K562 (cell line): Measurements from ENCODE around the gene HNF4A. TPM values are rescaled to one million over a fixed set of nuclear protein-coding genes. Genes with fewer than 3 reads are reported as not detected.

ENCODE experiments used
- CBX2 ChIP-seq: fragments of 200-600 bp; sonication (generic); IDR thresholded peaks from one replicate; pipeline ENCODE4 v1.6.1; 2012; ENCODE audit warnings: mild to moderate bottlenecking, low read length, inconsistent platforms; ENCODE audit not compliant: insufficient read depth, poor library complexity, severe bottlenecking
- DMBX1 ChIP-seq: fragments of 250-450 bp; sonication (Bioruptor Pico); IDR thresholded peaks from 2 replicates; pipeline ENCODE4 v1.8.0; 2022; ENCODE audit warnings: inconsistent platforms, mild to moderate bottlenecking, moderate library complexity, borderline replicate concordance
- EP300 ChIP-seq: IDR thresholded peaks from 2 replicates; pipeline ENCODE4 v1.6.1; 2012; ENCODE audit warnings: low read length, improper control_type of control experiment
- GABPB1 ChIP-seq: sonication (generic); formaldehyde crosslinking; IDR thresholded peaks from 2 replicates; pipeline ENCODE4 v1.8.0; 2022; ENCODE audit warnings: mild to moderate bottlenecking, missing genetic modification reagents
- MCM3 ChIP-seq: fragments of 450-650 bp; IDR thresholded peaks from 2 replicates; pipeline ENCODE4 v1.6.1; 2016
- NCOA4 ChIP-seq: fragments of 450-650 bp; IDR thresholded peaks from 2 replicates; pipeline ENCODE4 v1.6.1; 2018; ENCODE audit warnings: mild to moderate bottlenecking; ENCODE audit not compliant: partially characterized antibody
- NRF1 ChIP-seq, 2 experiments: fragments of 450-650 bp; IDR thresholded peaks in 1 of 2; conservative IDR thresholded peaks in 1 of 2; 2 replicates each; pipeline ENCODE4 v1.6.1; 2014; ENCODE audit warnings: mild to moderate bottlenecking in 2 of 2
- RBFOX2 ChIP-seq: fragments of 200-400 bp; formaldehyde crosslinking; IDR thresholded peaks from 2 replicates; pipeline ENCODE4 v1.6.1; 2017; ENCODE audit warnings: low read depth, mild to moderate bottlenecking, low read length, moderate library complexity
- RNF2 ChIP-seq: sonication (generic); IDR thresholded peaks from 2 replicates; pipeline ENCODE4 v1.6.1; 2016
- STAT5A ChIP-seq: IDR thresholded peaks from 2 replicates; pipeline ENCODE4 v1.6.1; 2012; ENCODE audit warnings: low read length, inconsistent platforms, borderline replicate concordance
- ZNF175 ChIP-seq: fragments of 200-800 bp; sonication (Bioruptor generic); IDR thresholded peaks from 2 replicates; pipeline ENCODE4 v1.6.1; 2016; ENCODE audit warnings: low read depth, mild to moderate bottlenecking, missing genetic modification characterization, missing compliant biosample characterization
- ZNF253 ChIP-seq: fragments of 250-450 bp; sonication (Bioruptor Pico); conservative IDR thresholded peaks from 2 replicates; pipeline ENCODE4 v1.6.1; 2021; ENCODE audit warnings: mild to moderate bottlenecking
- polyA plus RNA-seq, 8 experiments: library from polyadenylated mRNA; depleted of rRNA in 4 of 8; stranded (reverse) in 5 of 8; unstranded in 3 of 8; fragments of >200 nt; fragmentation: Nextera tagmentation in 2 of 8; fragmentation: Illumina TruSeq in 1 of 8; extraction: Ambion mirVana in 2 of 8; extraction: Trizol in 1 of 8; gene quantifications; 2 replicates each; pipeline versions ENCODE4 v1.2.1 to v1.2.3, GENCODE V29; 2011 to 2014; ENCODE audit warnings: inconsistent platforms in 1 of 8, missing spikeins in 1 of 8
- total RNA-seq, 7 experiments: library from RNA; depleted of rRNA in 6 of 7; stranded (reverse); fragments of >200 nt in 6 of 7; fragmentation: Illumina TruSeq in 2 of 7; extraction: Trizol in 2 of 7; gene quantifications; 2 replicates each; pipeline versions ENCODE4 v1.2.1 to v1.2.3, GENCODE V29; 2011 to 2021; ENCODE audit warnings: low replicate concordance in 1 of 7
- TF ChIP-seq, protein P1 (sequence below): sonication (generic); formaldehyde crosslinking; IDR thresholded peaks from 2 replicates; pipeline ENCODE4 v1.8.0; 2022; ENCODE audit warnings: mild to moderate bottlenecking, missing genetic modification reagents
- TF ChIP-seq, protein P2 (sequence below), 2 experiments: IDR thresholded peaks in 1 of 2; conservative IDR thresholded peaks in 1 of 2; 2 replicates each; pipeline ENCODE4 v1.6.1; 2016; ENCODE audit warnings: low read depth in 2 of 2, mild to moderate bottlenecking in 1 of 2, missing compliant biosample characterization in 1 of 2, missing genetic modification characterization in 1 of 2, moderate library complexity in 1 of 2
- TF ChIP-seq, protein P3 (sequence below): fragments of 450-650 bp; IDR thresholded peaks from 2 replicates; pipeline ENCODE4 v1.6.1; 2014; ENCODE audit warnings: low read depth, mild to moderate bottlenecking, moderate library complexity, borderline replicate concordance
- TF ChIP-seq, protein P4 (sequence below): fragments of 250-450 bp; sonication (Bioruptor Pico); IDR thresholded peaks from 2 replicates; pipeline ENCODE4 v1.4.0; 2020

The HNF4A gene
- total and polyA plus RNA-seq, 9 of the 15 experiments (the other 6 are each of a cell fraction or from before 2014, with no cell fraction given): 0.03 to 0.27 (median 0.08) TPM; not detected in 5

DNA sequence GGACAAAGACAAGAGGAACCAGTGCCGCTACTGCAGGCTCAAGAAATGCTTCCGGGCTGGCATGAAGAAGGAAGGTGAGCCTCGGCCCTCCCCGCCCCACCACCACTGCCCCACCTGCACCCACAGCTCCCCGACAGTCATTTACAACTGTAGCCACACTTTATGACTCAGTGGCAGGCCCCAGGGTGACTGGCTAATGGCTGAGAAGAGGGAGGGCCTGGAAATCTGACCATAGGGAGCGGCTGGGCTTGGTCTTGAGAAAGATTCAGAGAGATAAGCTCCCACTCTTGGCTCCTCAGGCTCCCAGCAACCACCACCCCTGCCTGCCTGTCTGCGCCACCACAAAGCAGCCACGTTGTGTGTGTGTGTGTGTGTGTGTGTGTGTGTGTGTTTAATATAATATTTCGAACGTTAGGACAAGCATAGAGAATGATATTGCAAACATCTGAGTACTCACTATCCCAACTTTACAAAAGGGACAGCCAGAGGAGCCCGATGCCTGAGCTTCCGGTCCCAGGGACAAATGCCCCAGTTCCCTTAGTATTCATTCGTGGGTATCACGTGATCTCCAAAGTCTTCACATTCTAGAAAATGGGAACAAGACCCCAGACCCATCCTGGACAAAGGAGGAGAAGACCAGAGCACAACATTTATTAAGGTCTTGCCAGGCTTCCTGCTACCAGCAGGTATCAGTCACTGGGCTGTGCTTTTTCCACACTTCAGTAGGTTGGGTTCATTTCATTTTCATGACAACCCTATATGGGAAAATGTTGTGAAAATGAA, 52.1 kb downstream of the HNF4A start (continued):
- TF ChIP-seq, protein P1, sequence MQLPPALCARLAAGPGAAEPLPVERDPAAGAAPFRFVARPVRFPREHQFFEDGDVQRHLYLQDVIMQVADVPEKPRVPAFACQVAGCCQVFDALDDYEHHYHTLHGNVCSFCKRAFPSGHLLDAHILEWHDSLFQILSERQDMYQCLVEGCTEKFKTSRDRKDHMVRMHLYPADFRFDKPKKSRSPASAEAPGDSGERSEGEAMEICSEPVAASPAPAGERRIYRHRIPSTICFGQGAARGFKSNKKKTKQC: no peak
- TF ChIP-seq RBFOX2: peak; percentile 51
- 0 out of 2 replicates have a peak, but pooled peaks have one; percentile 10 for TF ChIP-seq RNF2
- TF ChIP-seq EP300: 0 out of 2 replicates have a peak, but pooled peaks have one; percentile 14
- 0 out of 2 replicates have a peak, but pooled peaks have one; percentile 29 for TF ChIP-seq GABPB1 (CRISPR knock-in tag)
- TF ChIP-seq, protein P2, sequence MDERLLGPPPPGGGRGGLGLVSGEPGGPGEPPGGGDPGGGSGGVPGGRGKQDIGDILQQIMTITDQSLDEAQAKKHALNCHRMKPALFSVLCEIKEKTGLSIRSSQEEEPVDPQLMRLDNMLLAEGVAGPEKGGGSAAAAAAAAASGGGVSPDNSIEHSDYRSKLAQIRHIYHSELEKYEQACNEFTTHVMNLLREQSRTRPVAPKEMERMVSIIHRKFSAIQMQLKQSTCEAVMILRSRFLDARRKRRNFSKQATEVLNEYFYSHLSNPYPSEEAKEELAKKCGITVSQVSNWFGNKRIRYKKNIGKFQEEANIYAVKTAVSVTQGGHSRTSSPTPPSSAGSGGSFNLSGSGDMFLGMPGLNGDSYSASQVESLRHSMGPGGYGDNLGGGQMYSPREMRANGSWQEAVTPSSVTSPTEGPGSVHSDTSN (CRISPR knock-in tag; IDR thresholded peaks at IDR 0.05; ENCODE audit: low read depth): no peak
- TF ChIP-seq, protein P2 (tag; conservative IDR thresholded peaks at IDR 0.05; ENCODE audit: low read depth): peak; percentile 36; the same call in 1 of the 2 replicates
- 0 out of 2 replicates have a peak, but pooled peaks have one; percentile 44 for TF ChIP-seq ZNF175 (CRISPR knock-in tag)
- TF ChIP-seq STAT5A: no peak
- TF ChIP-seq MCM3: no peak
- no peak for TF ChIP-seq DMBX1
- no peak for TF ChIP-seq ZNF253 (CRISPR knock-in tag)
- TF ChIP-seq, protein P3, sequence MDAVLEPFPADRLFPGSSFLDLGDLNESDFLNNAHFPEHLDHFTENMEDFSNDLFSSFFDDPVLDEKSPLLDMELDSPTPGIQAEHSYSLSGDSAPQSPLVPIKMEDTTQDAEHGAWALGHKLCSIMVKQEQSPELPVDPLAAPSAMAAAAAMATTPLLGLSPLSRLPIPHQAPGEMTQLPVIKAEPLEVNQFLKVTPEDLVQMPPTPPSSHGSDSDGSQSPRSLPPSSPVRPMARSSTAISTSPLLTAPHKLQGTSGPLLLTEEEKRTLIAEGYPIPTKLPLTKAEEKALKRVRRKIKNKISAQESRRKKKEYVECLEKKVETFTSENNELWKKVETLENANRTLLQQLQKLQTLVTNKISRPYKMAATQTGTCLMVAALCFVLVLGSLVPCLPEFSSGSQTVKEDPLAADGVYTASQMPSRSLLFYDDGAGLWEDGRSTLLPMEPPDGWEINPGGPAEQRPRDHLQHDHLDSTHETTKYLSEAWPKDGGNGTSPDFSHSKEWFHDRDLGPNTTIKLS: peak; percentile 69; the same call in 1 of the 2 replicates
- TF ChIP-seq, protein P4, sequence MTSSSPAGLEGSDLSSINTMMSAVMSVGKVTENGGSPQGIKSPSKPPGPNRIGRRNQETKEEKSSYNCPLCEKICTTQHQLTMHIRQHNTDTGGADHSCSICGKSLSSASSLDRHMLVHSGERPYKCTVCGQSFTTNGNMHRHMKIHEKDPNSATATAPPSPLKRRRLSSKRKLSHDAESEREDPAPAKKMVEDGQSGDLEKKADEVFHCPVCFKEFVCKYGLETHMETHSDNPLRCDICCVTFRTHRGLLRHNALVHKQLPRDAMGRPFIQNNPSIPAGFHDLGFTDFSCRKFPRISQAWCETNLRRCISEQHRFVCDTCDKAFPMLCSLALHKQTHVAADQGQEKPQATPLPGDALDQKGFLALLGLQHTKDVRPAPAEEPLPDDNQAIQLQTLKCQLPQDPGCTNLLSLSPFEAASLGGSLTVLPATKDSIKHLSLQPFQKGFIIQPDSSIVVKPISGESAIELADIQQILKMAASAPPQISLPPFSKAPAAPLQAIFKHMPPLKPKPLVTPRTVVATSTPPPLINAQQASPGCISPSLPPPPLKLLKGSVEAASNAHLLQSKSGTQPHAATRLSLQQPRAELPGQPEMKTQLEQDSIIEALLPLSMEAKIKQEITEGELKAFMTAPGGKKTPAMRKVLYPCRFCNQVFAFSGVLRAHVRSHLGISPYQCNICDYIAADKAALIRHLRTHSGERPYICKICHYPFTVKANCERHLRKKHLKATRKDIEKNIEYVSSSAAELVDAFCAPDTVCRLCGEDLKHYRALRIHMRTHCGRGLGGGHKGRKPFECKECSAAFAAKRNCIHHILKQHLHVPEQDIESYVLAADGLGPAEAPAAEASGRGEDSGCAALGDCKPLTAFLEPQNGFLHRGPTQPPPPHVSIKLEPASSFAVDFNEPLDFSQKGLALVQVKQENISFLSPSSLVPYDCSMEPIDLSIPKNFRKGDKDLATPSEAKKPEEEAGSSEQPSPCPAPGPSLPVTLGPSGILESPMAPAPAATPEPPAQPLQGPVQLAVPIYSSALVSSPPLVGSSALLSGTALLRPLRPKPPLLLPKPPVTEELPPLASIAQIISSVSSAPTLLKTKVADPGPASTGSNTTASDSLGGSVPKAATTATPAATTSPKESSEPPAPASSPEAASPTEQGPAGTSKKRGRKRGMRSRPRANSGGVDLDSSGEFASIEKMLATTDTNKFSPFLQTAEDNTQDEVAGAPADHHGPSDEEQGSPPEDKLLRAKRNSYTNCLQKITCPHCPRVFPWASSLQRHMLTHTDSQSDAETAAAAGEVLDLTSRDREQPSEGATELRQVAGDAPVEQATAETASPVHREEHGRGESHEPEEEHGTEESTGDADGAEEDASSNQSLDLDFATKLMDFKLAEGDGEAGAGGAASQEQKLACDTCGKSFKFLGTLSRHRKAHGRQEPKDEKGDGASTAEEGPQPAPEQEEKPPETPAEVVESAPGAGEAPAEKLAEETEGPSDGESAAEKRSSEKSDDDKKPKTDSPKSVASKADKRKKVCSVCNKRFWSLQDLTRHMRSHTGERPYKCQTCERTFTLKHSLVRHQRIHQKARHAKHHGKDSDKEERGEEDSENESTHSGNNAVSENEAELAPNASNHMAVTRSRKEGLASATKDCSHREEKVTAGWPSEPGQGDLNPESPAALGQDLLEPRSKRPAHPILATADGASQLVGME (CRISPR knock-in tag): no peak
- peak; percentile 14 to 39; a peak in 1 of 4 replicates for TF ChIP-seq NRF1 (conservative IDR thresholded peaks at IDR 0.05 in 1 of 2, IDR thresholded peaks at IDR 0.05 in 1 of 2)
- no peak for TF ChIP-seq CBX2
- no peak for TF ChIP-seq NCOA4
